OCI-LY7 (cell line): ENCODE data around the gene SLC6A5. TPM values are rescaled to one million over a fixed set of nuclear protein-coding genes. Genes with fewer than 3 reads are reported as not detected.

Experiments
- BruUV-seq: library from RNA; stranded (reverse); fragments of 400-500 nt; replicated peaks from 2 replicates; lab custom pipeline; 2021; lab: Mats Ljungman, UMichigan
- CTCF ChIA-PET: fragments of 300-600 bp; sonication (Branson Sonifier 250); formaldehyde crosslinking; loops from one replicate; lab custom pipeline; 2022; ENCODE audit warnings: antibody characterized with exemption; ENCODE audit not compliant: unreplicated experiment; lab: Charles Lee
- POLR2A ChIA-PET: fragments of 300-600 bp; sonication (Branson Sonifier 250); formaldehyde crosslinking; loops from one replicate; lab custom pipeline; 2022; ENCODE audit warnings: antibody characterized with exemption; lab: Charles Lee
- DNase-seq: peaks from one replicate; pipeline ENCODE4 v3.0.0-alpha.2; 2015; ENCODE audit warnings: low spot score
- H2AFZ ChIP-seq: fragments of 200-600 bp; sonication (generic), shearing (Covaris generic); 2 replicates; pipeline ENCODE4 v1.6.1; 2014; ENCODE audit warnings: mild to moderate bottlenecking, antibody characterized with exemption, low read length, moderate library complexity
- H3K27ac ChIP-seq: fragments of 200-600 bp; sonication (generic); 2 replicates; pipeline ENCODE4 v1.5.1; 2014; ENCODE audit warnings: mixed run types, low read depth, mild to moderate bottlenecking, moderate library complexity, low read length, inconsistent platforms; ENCODE audit not compliant: poor library complexity, severe bottlenecking
- H3K36me3 ChIP-seq: fragments of 200-600 bp; sonication (generic); 2 replicates; pipeline ENCODE4 v1.6.1; 2014; ENCODE audit warnings: mild to moderate bottlenecking, antibody characterized with exemption, low read length, moderate library complexity, mixed read lengths; ENCODE audit not compliant: insufficient read depth
- H3K4me1 ChIP-seq: fragments of 200-600 bp; sonication (generic); 2 replicates; pipeline ENCODE4 v1.5.1; 2014; ENCODE audit warnings: mild to moderate bottlenecking, low read length; ENCODE audit not compliant: insufficient read depth, poor library complexity, severe bottlenecking
- H3K4me2 ChIP-seq: fragments of 200-600 bp; sonication (generic); 2 replicates; pipeline ENCODE4 v1.6.1; 2014; ENCODE audit warnings: mild to moderate bottlenecking, low read length
- H3K4me3 ChIP-seq: fragments of 200-600 bp; sonication (generic); 2 replicates; pipeline ENCODE4 v1.5.1; 2014; ENCODE audit warnings: mild to moderate bottlenecking, low read depth, low read length; ENCODE audit not compliant: poor library complexity, severe bottlenecking
- H3K79me2 ChIP-seq: fragments of 200-600 bp; sonication (generic); 2 replicates; pipeline ENCODE4 v1.6.1; 2016; ENCODE audit warnings: low read depth, mild to moderate bottlenecking, low read length, moderate library complexity, mixed read lengths; ENCODE audit not compliant: insufficient read depth
- H3K9me2 ChIP-seq: fragments of 200-600 bp; sonication (generic); 2 replicates; pipeline ENCODE4 v1.6.1; 2016; ENCODE audit warnings: mild to moderate bottlenecking, low read length, mixed read lengths; ENCODE audit not compliant: insufficient read depth
- H3K9me3 ChIP-seq: fragments of 200-600 bp; sonication (generic); 2 replicates; pipeline ENCODE4 v1.6.1; 2014; ENCODE audit warnings: mild to moderate bottlenecking, mixed run types, low read length, mixed read lengths
- H4K20me1 ChIP-seq: fragments of 200-600 bp; sonication (generic); 2 replicates; pipeline ENCODE4 v1.6.1; 2014; ENCODE audit warnings: mild to moderate bottlenecking, antibody characterized with exemption, low read length, moderate library complexity, mixed read lengths; ENCODE audit not compliant: insufficient read depth
- EZH2phosphoT487 ChIP-seq: fragments of 200-600 bp; sonication (generic); IDR thresholded peaks from 2 replicates; pipeline ENCODE4 v1.6.1; 2018; ENCODE audit warnings: low read depth, borderline replicate concordance, mild to moderate bottlenecking, mixed run types, antibody characterized with exemption, low read length, moderate library complexity, mixed read lengths
- intact Hi-C: fragments of 100-400 bp; cut with micrococcal nuclease; formaldehyde crosslinking; loops from one replicate; pipeline ENCODE4 v1.10.0; 2022; ENCODE audit not compliant: unreplicated experiment
- total RNA-seq, 2 experiments: library from RNA; depleted of rRNA in 1 of 2; stranded (reverse); fragments of >200 nt in 1 of 2; shearing (Covaris generic) in 1 of 2; gene quantifications; 2 replicates each; pipeline ENCODE4 v1.2.3, GENCODE V29; 2014 to 2022
- TF ChIP-seq, protein P1 (sequence below): fragments of 200-600 bp; sonication (generic); conservative IDR thresholded peaks from 2 replicates; pipeline ENCODE4 v1.5.1; 2014; ENCODE audit warnings: mild to moderate bottlenecking, antibody characterized with exemption, low read length, moderate library complexity, mixed read lengths

SLC6A5 gene
- total RNA-seq, 2 experiments from 2014 or later, result not detected

- CTCF ChIA-PET, result no interaction called here
- intact Hi-C loops, result no loop called here
These were observed 1.5 kb upstream of the SLC6A5 start for GRCh38 chr11:20597680-20598484.

GRCh38 chr11:20598492-20598891, 916 bp upstream of the SLC6A5 start:
- Histone ChIP-seq H2AFZ (no peak overlapping the region), H4K20me1 (no peaks in the 10 kb centered on the region), H3K4me3 (no peak overlapping the region), H3K4me1 (no peaks in the 10 kb centered on the region), H3K36me3 (no peaks in the 10 kb centered on the region), H3K27ac (no peak overlapping the region), H3K9me2 (no peaks in the 10 kb centered on the region), H3K79me2 (no peaks in the 10 kb centered on the region), H3K9me3 (no peaks in the 10 kb centered on the region), H3K4me2 (no peak overlapping the region)
- CTCF ChIA-PET, result no interaction called here
- DNase-seq, result no peak
- POLR2A ChIA-PET, result no interaction called here
- no TSS peak for BruUV-seq
- intact Hi-C loops, result no loop called here
- TF ChIP-seq, protein P1, sequence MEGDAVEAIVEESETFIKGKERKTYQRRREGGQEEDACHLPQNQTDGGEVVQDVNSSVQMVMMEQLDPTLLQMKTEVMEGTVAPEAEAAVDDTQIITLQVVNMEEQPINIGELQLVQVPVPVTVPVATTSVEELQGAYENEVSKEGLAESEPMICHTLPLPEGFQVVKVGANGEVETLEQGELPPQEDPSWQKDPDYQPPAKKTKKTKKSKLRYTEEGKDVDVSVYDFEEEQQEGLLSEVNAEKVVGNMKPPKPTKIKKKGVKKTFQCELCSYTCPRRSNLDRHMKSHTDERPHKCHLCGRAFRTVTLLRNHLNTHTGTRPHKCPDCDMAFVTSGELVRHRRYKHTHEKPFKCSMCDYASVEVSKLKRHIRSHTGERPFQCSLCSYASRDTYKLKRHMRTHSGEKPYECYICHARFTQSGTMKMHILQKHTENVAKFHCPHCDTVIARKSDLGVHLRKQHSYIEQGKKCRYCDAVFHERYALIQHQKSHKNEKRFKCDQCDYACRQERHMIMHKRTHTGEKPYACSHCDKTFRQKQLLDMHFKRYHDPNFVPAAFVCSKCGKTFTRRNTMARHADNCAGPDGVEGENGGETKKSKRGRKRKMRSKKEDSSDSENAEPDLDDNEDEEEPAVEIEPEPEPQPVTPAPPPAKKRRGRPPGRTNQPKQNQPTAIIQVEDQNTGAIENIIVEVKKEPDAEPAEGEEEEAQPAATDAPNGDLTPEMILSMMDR, result no peak
- no peak for TF ChIP-seq EZH2phosphoT487

More at GRCh38 chr11:20597680-20598484, 1.5 kb upstream of the SLC6A5 start:
- no peak overlapping the region for H2AFZ ChIP-seq
- no peaks in the 10 kb centered on the region for H3K79me2 ChIP-seq
- no peak for TF ChIP-seq EZH2phosphoT487
- TF ChIP-seq, protein P1, result no peak
- no peak overlapping the region for H3K4me3 ChIP-seq
- H3K9me3 ChIP-seq, result no peaks in the 10 kb centered on the region
- POLR2A ChIA-PET, result no interaction called here
- H4K20me1 ChIP-seq, result no peaks in the 10 kb centered on the region
- no peak for DNase-seq
- no peaks in the 10 kb centered on the region for H3K4me1 ChIP-seq
- H3K4me2 ChIP-seq, result no peak overlapping the region
- H3K27ac ChIP-seq, result no peak overlapping the region
- H3K9me2 ChIP-seq, result no peaks in the 10 kb centered on the region
- no TSS peak for BruUV-seq
- no peaks in the 10 kb centered on the region for H3K36me3 ChIP-seq

- no peaks in the 10 kb centered on the region for H4K20me1 ChIP-seq
- CTCF ChIA-PET, result interaction anchor here (0.6 kb wide), 1 partner anchor 505 kb away, joined by 3 read pairs; no protein-coding TSS in a partner anchor
- no peaks in the 10 kb centered on the region for H3K9me2 ChIP-seq
- H2AFZ ChIP-seq, result no peak overlapping the region
- POLR2A ChIA-PET, result interaction anchor here (0.7 kb wide), 1 partner anchor 10 kb away, joined by 3 read pairs; no protein-coding TSS in a partner anchor
- H3K4me2 ChIP-seq, result no peak overlapping the region
- no peak overlapping the region for H3K4me3 ChIP-seq
- TF ChIP-seq, protein P1, result no peak
- no peak for TF ChIP-seq EZH2phosphoT487
- H3K36me3 ChIP-seq, result no peaks in the 10 kb centered on the region
- intact Hi-C loops, result loop anchor here (2.0 kb wide), 1 partner anchor 39 kb away; no protein-coding TSS in a partner anchor
- H3K27ac ChIP-seq, result no peak overlapping the region
- no TSS peak for BruUV-seq
- no peaks in the 10 kb centered on the region for H3K9me3 ChIP-seq
- no peaks in the 10 kb centered on the region for H3K4me1 ChIP-seq
- no peaks in the 10 kb centered on the region for H3K79me2 ChIP-seq
- no peak for DNase-seq
These were observed 575 bp downstream of the SLC6A5 start for GRCh38 chr11:20600020-20600346.
